Stimulated activated CD4-positive, alpha-beta T cell treated with anti-CD3 and anti-CD28 coated beads, Interleukin-12 subunit alpha, Interleukin-12 subunit beta, amount 100 ng/mL, for 4 hours (primary cell): Measurements from ENCODE around the gene FADS6.
A peak's percentile ranks its signal among the peaks of the same experiment; 100 is the strongest.

Experiments used
- DNase-seq: peaks from one replicate; pipeline ENCODE4 v3.0.0-alpha.2; 2020

FADS6 gene

GRCh38 chr17:74864866-74865395 lies 28.5 kb downstream of the FADS6 start:
- DNase-seq = peak; percentile 71

GRCh38 chr17:74864297-74864865 lies 29.1 kb downstream of the FADS6 start:
- no peak for DNase-seq

DNA sequence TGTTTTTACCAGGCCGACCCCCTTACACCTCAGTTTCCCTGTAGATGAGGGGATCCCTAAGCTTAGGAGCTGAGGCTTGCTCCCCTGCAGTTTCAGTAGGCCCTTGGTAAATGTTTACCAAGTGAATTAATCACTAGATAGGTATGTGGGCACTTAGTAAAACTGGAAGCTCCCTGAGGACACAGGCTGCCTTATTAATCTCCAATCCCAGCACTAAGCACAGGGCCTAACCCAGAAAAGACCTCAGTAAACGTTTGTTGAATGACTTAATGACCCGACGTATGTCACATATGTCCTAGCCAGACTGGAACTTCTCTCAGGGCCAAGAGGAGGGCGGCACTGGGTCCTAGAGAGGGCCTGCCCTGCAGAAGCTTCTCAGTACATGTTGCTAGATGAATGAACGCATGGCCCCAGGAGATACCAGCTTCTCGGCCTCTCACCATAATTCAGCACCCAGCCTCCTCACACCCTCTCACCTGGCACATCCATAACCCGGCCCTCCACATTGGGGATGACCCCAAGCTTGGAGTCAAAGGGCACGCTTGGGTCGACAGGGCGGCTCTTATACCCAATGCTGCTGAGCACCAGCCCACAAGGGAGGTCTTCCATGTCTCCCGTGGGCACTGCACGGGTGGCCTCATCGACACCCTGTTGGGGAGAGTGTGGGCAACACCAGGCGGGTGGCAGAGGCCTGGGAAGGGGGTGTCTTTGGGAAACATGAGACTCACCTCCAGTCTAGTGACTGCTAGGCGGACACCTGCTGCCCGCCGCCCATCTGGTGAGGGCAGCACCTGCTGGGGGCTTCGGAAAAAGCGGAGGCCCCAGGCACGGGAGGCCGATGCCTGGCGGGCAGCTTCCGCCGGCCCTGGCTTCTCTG lies 29.8 kb downstream of the FADS6 start:
- no peak for DNase-seq

DNA sequence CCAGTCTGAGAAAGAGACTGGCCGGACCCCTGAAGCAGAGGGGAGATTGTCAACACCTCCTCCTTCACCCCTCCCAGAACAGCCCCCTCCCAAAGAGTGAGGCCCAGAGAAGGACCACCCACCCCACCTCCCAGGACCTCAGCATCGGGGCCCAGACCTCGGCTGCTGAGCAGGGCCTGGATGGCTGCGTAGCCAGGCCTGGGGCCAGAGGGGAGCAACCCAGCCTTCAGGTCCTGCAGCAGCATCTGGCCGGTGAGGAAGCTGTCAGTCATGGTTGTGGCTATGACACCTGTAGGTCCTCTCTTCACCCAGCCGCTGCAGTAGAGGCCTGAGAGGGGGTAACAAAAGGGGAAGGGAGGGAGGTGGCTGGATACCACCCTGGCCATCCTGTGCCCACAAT lies 30.5 kb downstream of the FADS6 start:
- DNase-seq = no peak

DNA sequence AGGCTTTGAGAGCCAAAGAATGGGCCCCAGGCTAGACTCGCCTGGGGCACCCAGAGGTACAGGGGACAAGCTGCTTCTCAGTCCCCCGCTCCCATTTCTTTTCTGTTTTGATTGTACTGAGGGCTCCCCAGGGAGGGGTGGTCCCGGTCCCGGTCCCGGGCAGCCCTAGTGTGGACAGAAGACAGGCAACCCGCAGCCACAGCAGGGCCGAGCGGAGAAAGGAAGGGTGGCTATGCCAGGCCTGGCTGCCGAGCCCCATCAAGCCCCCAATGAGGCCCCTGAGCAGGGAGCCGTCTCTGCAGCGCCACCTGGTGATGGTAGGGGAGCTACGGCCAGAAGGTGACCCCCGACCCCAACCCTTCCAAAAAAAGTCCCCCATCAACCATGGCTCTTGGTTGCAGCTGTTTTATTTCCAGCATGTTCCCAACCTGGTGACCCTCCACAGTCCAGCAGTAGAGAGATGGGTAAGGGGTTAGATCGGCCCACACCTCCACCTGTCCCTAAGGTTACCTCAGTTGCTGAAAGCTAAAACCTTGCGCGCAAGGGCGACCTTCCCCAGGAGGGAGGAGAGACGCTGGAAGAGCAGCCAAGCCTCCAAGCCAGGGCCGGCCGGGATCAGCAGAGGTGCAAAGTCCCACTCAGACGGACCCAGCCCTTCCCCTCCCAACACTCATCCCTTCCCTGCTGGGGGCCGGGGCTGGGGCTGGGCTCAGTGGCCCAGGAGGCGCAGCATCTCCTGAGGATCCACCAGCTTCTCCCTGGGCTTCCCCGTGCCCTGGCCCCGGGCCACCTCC lies 31.1 kb downstream of the FADS6 start:
- DNase-seq = peak; percentile 74

GRCh38 chr17:74861662-74862107 lies 31.7 kb downstream of the FADS6 start:
- no peak for DNase-seq

GRCh38 chr17:74860872-74861661 lies 32.4 kb downstream of the FADS6 start:
- no peak for DNase-seq

DNA sequence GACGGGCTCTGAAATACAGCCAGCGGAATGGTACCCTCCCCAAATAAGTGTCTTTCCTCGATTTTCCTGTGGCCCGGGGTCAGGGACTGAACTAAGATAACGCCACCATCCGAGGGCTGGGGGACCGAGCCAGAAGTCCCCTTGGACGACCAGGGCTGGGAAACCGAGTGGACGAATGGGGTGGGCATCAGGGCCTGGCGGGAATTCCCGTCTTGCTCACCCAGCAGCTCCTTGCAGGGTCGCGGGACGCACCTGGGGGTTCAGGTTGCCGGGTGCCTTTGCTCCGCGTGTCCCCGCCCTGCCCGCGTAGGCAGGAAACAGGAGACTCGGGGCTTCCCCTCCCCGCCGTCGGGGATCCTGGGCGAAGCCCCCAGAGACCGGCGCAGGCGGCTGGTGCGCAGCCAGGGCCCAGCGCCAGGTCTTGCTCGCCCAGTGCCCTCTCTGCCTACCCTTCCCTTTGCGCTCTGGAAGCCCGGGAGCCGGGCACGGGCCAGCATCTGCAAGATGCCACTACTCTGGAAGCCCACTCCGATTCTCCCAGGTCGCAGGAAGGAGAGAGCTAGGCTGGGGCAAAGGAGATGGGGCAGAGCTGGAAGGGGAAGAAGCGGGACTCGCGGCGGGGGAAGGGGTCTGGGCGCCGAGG lies 33.1 kb downstream of the FADS6 start:
- DNase-seq = no peak

GRCh38 chr17:74859459-74860228 lies 33.8 kb downstream of the FADS6 start, which contains the start of gene GRIN2C:
TSS of gene GRIN2C (minus strand) at chr17:74859885. CDS start at chr17:74855092, 4,793 bp downstream.
- DNase-seq = peak; percentile 31

DNA sequence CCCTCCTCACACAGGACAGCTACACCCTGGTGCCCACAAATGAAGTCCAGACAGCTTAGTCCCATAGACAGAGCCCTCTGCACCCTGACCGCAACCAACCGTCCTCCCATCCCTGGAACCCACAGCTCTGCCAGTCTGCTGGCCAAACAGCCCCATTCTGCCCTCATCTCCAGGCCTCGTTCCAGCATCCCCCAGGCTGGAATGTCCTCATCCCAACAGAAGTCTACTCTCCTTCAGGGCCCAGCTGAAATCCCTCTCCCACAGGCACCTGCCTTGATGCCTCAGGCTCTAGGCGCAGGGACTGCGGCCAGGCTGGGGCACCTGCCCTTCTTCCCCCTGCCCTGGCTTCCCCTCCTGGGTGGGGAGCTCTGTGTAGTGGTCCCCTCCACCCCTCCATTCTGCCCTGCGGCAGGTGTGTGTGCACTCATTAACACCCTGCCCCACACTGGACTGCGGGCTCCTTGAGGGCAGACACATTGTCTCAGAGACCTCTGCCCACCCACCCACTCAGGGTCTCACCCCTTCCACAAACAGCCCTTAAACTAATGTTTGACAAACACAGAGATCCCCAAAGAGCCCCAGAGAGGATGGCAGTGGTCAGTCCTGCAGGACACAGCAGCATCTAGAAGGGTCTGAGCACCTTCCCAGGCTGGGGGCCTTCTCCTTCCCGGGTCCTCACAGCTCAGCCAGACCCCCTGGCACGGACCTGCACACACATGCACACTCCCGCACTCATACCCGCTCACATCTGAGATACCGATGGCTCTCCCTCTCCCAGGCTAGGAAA lies 34.6 kb downstream of the FADS6 start:
- DNase-seq = no peak

- no peak for DNase-seq
Measured at GRCh38 chr17:74857191-74857590, 36.2 kb downstream of the FADS6 start.

DNA sequence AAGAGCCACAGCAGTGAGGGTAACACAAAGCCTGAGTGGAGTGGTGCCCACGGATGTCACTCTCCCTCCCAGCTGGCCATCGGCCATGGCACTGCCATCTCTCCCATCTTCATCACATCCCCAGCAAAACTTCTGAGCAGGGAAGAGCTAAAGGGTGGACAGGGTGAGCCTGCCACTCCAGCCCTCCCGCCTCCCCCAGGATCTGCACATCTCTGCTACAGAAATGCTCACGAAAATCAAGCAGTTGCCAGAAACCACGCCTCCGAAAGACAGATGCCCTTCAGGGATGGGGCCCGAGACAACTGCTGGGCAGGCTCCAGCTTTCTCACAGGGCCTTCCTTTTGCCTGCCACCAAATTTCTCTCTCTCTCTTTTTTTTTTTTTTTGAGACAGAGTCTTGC lies 37.3 kb downstream of the FADS6 start:
- no peak for DNase-seq

DNA sequence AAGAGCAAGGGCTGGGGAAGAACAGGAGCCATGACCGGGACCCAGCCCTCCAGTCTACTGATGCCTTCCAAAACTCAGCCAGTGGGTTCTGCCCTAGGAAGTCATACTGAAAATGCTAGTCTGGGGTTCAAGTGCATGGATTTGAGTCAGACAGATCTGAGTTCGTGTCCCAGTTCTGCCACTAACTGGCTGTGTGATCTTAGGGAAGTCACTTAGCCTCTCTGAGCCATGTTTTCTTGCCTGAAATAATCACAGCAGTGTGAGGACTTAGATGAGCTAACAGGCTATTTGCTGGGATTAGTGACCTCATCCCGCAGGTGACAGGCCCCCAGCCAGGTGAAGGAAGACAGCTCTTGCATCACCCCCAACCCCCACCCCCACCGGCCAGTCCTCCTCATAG lies 38.1 kb downstream of the FADS6 start:
- no peak for DNase-seq

GRCh38 chr17:74854792-74855191 lies 38.6 kb downstream of the FADS6 start:
- DNase-seq = no peak

DNA sequence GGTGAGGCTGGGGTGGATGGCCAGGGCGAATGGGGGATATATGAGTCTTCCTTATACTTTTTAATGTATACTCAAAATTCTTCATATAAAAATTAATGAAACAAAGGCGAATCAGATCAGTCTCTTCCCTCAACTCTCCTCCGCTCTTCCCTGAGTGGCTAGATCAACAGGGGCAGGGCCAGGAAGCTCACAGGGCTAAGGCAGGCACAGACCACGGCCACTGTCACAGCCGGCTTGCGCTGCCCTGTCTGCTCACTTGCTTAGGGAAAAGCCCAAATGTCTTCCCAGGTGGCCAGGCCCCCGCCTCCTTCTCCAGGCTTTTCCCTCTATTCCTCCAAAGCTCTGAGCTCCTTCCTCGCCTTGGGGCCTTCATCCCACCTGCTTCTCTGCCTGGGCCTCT lies 39.8 kb downstream of the FADS6 start:
- DNase-seq = no peak

DNA sequence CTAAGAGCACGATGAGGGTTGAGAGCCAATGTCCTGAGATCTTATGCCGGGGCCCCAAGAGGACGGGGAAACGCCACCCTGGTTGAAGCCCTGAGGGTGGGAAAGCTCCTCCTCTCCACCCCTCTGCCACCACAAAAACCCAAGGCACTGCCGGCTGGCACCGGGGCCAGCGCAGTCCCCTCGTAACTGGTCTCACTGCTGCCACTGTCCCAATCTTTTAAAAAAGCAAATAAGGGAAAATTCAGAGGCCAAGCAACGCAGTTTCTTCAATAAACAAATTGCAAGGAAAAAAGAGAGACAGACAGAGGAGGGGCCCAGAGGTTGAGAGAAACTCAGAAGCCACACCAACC lies 40.4 kb downstream of the FADS6 start:
- no peak for DNase-seq

DNA sequence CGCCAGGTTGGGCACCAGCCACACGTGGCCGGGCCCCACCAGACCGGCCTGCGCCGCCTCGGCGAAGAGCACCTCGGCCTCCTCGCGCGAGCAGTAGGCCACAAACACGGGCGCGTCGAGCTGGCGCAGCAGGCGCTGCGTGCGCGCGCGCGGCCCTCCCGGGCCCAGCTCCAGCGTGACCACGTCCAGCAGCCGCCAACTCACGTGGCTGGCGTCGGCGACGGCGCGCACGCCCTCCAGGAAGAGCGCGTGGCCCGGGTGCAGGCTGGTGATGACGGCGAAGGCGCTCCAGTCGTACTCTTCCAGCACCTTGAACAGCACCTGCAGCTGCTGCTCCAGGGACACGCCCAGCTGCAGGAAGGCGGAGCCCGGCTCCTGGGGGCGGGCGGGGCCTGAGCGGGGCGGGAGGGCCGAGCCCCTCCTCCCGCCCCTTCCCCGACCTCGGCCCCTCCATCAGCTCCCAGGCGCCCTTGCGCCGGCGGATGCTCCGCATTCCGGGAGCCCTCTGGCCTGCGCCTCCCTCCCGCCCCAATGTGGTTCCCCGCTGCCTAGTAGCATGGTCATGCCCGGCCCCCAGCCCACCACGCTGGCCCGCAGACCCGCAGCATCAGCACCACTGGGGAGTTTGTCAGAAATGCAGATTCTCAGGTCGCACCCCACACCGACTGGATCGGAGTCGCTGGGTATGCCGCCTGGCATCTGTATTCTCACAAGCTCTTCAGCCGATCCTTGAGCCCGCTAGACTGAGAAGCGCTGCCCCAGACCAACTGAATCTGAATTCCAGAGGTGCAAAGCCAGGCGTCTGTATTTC lies 41.0 kb downstream of the FADS6 start:
- peak; percentile 65 for DNase-seq

DNA sequence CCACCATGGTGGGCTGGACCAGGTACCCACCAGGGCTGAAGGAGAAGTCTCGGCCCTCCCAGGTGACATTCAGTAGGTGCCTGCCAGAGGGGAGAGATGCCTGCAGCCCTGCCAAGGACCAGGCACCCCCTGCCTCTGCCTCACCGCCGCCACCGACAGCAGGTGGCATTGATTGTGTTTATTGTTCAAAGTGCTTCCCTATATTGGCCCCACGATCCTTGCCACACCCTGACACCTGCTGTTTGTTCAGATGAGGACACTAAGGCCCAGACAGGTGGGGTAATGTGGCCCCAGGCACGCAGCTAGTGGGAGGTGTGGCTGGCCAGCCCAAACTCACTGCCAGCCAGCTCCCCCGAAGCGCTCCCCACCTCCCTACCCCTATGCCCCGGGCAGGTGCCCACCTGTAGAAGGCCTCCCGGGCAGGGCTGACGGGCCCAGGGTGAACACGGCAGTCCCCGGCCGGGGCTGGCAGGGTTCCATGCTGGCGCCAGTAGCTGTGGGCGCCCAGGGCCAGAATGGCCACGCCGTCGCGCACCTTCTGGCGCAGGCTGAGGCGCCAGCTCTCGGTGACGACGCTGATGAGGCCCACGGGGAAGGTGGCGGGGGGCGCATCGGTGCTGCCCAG lies 41.7 kb downstream of the FADS6 start:
- no peak for DNase-seq

GRCh38 chr17:74850914-74851313 lies 42.5 kb downstream of the FADS6 start:
- DNase-seq = no peak
